ENCODE measurements around the gene MLX. TPM values are rescaled to one million over a fixed set of nuclear protein-coding genes. Genes with fewer than 3 reads are reported as not detected.
"Not testable (repeated sequence)": the region's sequence is repeated elsewhere in the genome, so short reads cannot be mapped to it uniquely, and the experiment has no call there.

MLX gene
- total RNA-seq, 2 donors from 2014 or later, result 31.5 to 41.2 TPM

- Histone ChIP-seq H3K4me3 (no peak overlapping the region), H3K4me1 (ENCODE audit: control insufficient read depth in 1 of 2, low read depth in 2 of 2) (peaks cover 6 to 13% of the 10 kb centered on the region in 2 donors), H3K27me3 (replicated peaks; ENCODE audit: insufficient read depth) (no peaks in the 10 kb centered on the region), H3K27ac (no peak overlapping the region), H3K9me3 (no peaks in the 10 kb centered on the region), H3K36me3 (peaks cover 32% of the 10 kb centered on the region)
- DNase-seq (ENCODE audit: low spot score) (no peak), ATAC-seq (ENCODE audit: insufficient number of reproducible peaks, low FRiP score, low read depth) (no peak)
- TF ChIP-seq, protein P1, sequence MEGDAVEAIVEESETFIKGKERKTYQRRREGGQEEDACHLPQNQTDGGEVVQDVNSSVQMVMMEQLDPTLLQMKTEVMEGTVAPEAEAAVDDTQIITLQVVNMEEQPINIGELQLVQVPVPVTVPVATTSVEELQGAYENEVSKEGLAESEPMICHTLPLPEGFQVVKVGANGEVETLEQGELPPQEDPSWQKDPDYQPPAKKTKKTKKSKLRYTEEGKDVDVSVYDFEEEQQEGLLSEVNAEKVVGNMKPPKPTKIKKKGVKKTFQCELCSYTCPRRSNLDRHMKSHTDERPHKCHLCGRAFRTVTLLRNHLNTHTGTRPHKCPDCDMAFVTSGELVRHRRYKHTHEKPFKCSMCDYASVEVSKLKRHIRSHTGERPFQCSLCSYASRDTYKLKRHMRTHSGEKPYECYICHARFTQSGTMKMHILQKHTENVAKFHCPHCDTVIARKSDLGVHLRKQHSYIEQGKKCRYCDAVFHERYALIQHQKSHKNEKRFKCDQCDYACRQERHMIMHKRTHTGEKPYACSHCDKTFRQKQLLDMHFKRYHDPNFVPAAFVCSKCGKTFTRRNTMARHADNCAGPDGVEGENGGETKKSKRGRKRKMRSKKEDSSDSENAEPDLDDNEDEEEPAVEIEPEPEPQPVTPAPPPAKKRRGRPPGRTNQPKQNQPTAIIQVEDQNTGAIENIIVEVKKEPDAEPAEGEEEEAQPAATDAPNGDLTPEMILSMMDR (IDR thresholded peaks at IDR 0.05), result no peak
Measured at GRCh38 chr17:42541041-42541833, 25.7 kb upstream of the MLX start.

DNA sequence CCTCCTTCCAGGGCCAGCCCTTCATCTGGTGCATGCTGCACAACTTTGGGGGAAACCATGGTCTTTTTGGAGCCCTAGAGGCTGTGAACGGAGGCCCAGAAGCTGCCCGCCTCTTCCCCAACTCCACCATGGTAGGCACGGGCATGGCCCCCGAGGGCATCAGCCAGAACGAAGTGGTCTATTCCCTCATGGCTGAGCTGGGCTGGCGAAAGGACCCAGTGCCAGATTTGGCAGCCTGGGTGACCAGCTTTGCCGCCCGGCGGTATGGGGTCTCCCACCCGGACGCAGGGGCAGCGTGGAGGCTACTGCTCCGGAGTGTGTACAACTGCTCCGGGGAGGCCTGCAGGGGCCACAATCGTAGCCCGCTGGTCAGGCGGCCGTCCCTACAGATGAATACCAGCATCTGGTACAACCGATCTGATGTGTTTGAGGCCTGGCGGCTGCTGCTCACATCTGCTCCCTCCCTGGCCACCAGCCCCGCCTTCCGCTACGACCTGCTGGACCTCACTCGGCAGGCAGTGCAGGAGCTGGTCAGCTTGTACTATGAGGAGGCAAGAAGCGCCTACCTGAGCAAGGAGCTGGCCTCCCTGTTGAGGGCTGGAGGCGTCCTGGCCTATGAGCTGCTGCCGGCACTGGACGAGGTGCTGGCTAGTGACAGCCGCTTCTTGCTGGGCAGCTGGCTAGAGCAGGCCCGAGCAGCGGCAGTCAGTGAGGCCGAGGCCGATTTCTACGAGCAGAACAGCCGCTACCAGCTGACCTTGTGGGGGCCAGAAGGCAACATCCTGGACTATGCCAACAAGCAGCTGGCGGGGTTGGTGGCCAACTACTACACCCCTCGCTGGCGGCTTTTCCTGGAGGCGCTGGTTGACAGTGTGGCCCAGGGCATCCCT lies 23.5 kb upstream of the MLX start:
- peaks cover 0 to under 1% of the 10 kb centered on the region in 2 donors for H3K4me1 ChIP-seq (ENCODE audit: control insufficient read depth in 1 of 2, low read depth in 2 of 2)
- H3K4me3 ChIP-seq, result no peak overlapping the region
- ATAC-seq (ENCODE audit: insufficient number of reproducible peaks, low FRiP score, low read depth) (no peak), DNase-seq (ENCODE audit: low spot score) (no peak)
- H3K27ac ChIP-seq, result no peak overlapping the region
- H3K36me3 ChIP-seq, result peaks cover 27% of the 10 kb centered on the region
- TF ChIP-seq, protein P1 (IDR thresholded peaks at IDR 0.05), result no peak
- no peaks in the 10 kb centered on the region for H3K27me3 ChIP-seq (replicated peaks; ENCODE audit: insufficient read depth)
- H3K9me3 ChIP-seq, result no peaks in the 10 kb centered on the region

DNA sequence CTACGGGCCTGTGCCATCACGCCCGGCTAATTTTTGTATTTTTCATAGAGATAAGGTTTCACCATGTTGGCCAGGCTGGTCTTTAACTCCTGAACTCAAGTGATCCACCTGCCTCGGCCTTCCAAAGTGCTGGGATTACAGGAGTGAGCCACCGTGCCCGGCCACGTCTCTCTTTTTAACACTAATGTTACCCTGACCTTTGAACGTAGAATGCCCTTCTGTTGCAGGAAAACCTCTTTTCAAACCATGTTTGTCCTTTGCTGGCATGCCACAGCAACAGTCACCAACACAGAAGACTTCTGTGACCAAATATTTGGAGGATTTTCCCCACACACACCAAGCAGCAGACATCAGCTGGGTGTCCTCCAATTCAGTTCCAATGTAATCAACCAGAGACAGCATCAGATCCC lies 22.0 kb upstream of the MLX start:
- Histone ChIP-seq H3K4me1 (ENCODE audit: control insufficient read depth in 1 of 2, low read depth in 2 of 2) (peaks cover 0 to 3% of the 10 kb centered on the region in 2 donors), H3K27me3 (replicated peaks; ENCODE audit: insufficient read depth) (no peaks in the 10 kb centered on the region), H3K27ac (no peak overlapping the region), H3K36me3 (peaks cover 14% of the 10 kb centered on the region), H3K4me3 (no peak overlapping the region), H3K9me3 (no peaks in the 10 kb centered on the region)
- ATAC-seq (ENCODE audit: insufficient number of reproducible peaks, low FRiP score, low read depth) (no peak), DNase-seq (ENCODE audit: low spot score) (no peak)
- TF ChIP-seq, protein P1 (IDR thresholded peaks at IDR 0.05), result no peak

DNA sequence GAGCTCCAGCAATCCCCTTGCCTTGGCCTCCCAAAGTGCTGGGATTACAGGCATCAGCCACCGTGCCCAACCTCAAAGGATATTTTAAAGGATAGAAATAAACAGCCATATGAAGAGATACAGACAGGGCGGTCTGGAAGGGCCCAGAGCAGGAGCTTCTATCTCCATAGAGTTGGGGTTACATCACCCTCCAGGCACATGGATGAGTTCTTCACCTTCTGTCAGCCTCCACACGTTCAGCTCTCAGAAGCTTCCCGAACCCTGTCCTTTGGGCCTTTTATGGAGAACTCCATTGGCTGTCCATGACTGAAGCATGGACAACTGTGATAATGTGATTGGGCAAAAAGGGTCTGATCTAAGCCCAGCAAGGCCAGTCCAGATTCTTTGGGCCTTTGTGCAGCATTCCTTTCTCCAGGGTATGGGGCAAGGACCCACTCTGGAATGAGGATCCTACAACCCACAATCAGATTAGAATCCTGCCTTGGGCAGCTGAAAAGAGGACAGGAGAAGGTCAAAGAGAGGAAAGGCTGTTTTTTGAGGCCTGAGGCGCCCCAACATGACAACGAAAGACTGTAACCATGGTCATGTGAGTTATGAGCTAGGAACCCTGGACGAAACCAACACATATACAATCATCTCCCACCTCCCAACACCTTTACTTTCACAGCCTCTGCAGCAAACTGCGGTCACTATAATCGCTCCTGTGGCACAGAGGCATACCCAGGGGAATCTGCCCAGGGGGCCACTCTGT lies 21.0 kb upstream of the MLX start:
- not testable (repeated sequence) for H3K27me3 ChIP-seq (replicated peaks; ENCODE audit: insufficient read depth); H3K27ac ChIP-seq; DNase-seq (ENCODE audit: low spot score); ATAC-seq (ENCODE audit: insufficient number of reproducible peaks, low FRiP score, low read depth); H3K4me3 ChIP-seq; H3K9me3 ChIP-seq; H3K4me1 ChIP-seq (ENCODE audit: control insufficient read depth in 1 of 2, low read depth in 2 of 2)
- H3K36me3 ChIP-seq, result peaks cover 14% of the 10 kb centered on the region

DNA sequence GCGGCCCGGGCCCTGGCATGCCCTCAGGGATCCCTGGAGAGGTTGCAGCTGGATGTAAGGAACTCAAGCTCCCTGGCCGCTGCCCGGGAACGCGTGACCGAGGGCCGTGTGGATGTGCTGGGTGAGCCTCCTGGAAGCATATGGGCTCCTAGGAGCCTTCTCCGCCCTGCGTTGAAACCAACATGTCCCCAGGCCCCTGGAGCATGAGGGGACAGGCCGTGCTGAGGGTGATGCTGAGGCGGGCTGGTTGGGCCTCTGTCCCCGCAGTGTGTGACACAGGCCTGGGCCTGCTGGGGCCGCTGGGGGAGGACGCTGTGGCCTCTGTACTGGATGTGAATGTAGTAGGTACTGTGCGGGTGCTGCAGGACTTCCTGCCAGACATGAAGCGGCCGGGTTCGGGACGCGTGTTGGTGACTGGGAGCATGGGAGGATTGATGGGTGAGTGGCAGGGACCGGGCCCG lies 19.9 kb upstream of the MLX start:
- Histone ChIP-seq H3K4me1 (ENCODE audit: control insufficient read depth in 1 of 2, low read depth in 2 of 2) (peaks cover 0 to 3% of the 10 kb centered on the region in 2 donors), H3K27me3 (replicated peaks; ENCODE audit: insufficient read depth) (no peaks in the 10 kb centered on the region), H3K4me3 (no peak overlapping the region), H3K36me3 (peaks cover 13% of the 10 kb centered on the region), H3K9me3 (no peaks in the 10 kb centered on the region), H3K27ac (no peak overlapping the region)
- no peak for DNase-seq (ENCODE audit: low spot score)
- TF ChIP-seq, protein P1 (IDR thresholded peaks at IDR 0.05), result no peak
- ATAC-seq (ENCODE audit: insufficient number of reproducible peaks, low FRiP score, low read depth), result no peak

Measured in thoracic aorta (tissue), 2 donors.